ENCODE data around the gene TRPM1. TPM values are rescaled to one million over a fixed set of nuclear protein-coding genes. Genes with fewer than 3 reads are reported as not detected.

The TRPM1 gene
- total RNA-seq, 4 donors from 2014 or later = not detected

GRCh38 chr15:31021067-31021665 is 80.4 kb downstream of the TRPM1 start:
- no peak overlapping the region for H3K27ac ChIP-seq
- intact Hi-C loops (cut with DNase I; ENCODE audit: low total_unique reads) = no loop called here
- no peak for TF ChIP-seq POLR2A (IDR thresholded peaks at IDR 0.05)
- TF ChIP-seq CTCF (IDR thresholded peaks at IDR 0.05 in 4 of 5, conservative IDR thresholded peaks at IDR 0.05 in 1 of 5) = no peak
- H3K36me3 ChIP-seq = no peaks in the 10 kb centered on the region
- no peak overlapping the region for H3K4me3 ChIP-seq
- H3K27me3 ChIP-seq = no peaks in the 10 kb centered on the region
- DNase-seq = no peak
- no peak for ATAC-seq
- H3K9me3 ChIP-seq = no peaks in the 10 kb centered on the region
- H3K4me1 ChIP-seq = no peaks in the 10 kb centered on the region
- in situ Hi-C loops (cut with MboI; ENCODE audit: low sequenced_read_pairs in 4 of 4) = no loop called here

GRCh38 chr15:31020542-31020941 is 81.0 kb downstream of the TRPM1 start:
- no peaks in the 10 kb centered on the region for H3K9me3 ChIP-seq
- no peaks in the 10 kb centered on the region for H3K36me3 ChIP-seq
- H3K4me3 ChIP-seq = no peak overlapping the region
- H3K27me3 ChIP-seq = no peaks in the 10 kb centered on the region
- H3K27ac ChIP-seq = no peak overlapping the region
- intact Hi-C loops (cut with DNase I; ENCODE audit: low total_unique reads) (no loop called here), in situ Hi-C loops (cut with MboI; ENCODE audit: low sequenced_read_pairs in 4 of 4) (no loop called here)
- TF ChIP-seq CTCF (IDR thresholded peaks at IDR 0.05 in 4 of 5, conservative IDR thresholded peaks at IDR 0.05 in 1 of 5) (no peak), POLR2A (IDR thresholded peaks at IDR 0.05) (no peak)
- no peak for ATAC-seq
- H3K4me1 ChIP-seq = no peaks in the 10 kb centered on the region
- no peak for DNase-seq

GRCh38 chr15:31019986-31020385 is 81.5 kb downstream of the TRPM1 start:
- in situ Hi-C loops (cut with MboI; ENCODE audit: low sequenced_read_pairs in 4 of 4) (no loop called here), intact Hi-C loops (cut with DNase I; ENCODE audit: low total_unique reads) (no loop called here)
- no peaks in the 10 kb centered on the region for H3K27me3 ChIP-seq
- no peaks in the 10 kb centered on the region for H3K4me1 ChIP-seq
- no peaks in the 10 kb centered on the region for H3K36me3 ChIP-seq
- no peak overlapping the region for H3K4me3 ChIP-seq
- TF ChIP-seq POLR2A (IDR thresholded peaks at IDR 0.05) = no peak
- TF ChIP-seq CTCF (IDR thresholded peaks at IDR 0.05 in 4 of 5, conservative IDR thresholded peaks at IDR 0.05 in 1 of 5) = no peak
- DNase-seq = no peak
- no peak overlapping the region for H3K27ac ChIP-seq
- no peaks in the 10 kb centered on the region for H3K9me3 ChIP-seq
- no peak for ATAC-seq

GRCh38 chr15:31017311-31017710 is 84.2 kb downstream of the TRPM1 start:
- Histone ChIP-seq H3K9me3 (peaks cover 0 to 11% (median 0%) of the 10 kb centered on the region in 3 donors), H3K36me3 (no peaks in the 10 kb centered on the region), H3K27me3 (peaks cover 0 to 3% (median 0%) of the 10 kb centered on the region in 3 donors), H3K4me3 (no peak overlapping the region), H3K27ac (no peak overlapping the region), H3K4me1 (no peaks in the 10 kb centered on the region)
- TF ChIP-seq POLR2A (IDR thresholded peaks at IDR 0.05) = no peak
- TF ChIP-seq CTCF (IDR thresholded peaks at IDR 0.05 in 4 of 5, conservative IDR thresholded peaks at IDR 0.05 in 1 of 5) = no peak
- no peak for DNase-seq
- no peak for ATAC-seq
- intact Hi-C loops (cut with DNase I; ENCODE audit: low total_unique reads) (no loop called here), in situ Hi-C loops (cut with MboI; ENCODE audit: low sequenced_read_pairs in 4 of 4) (no loop called here)

- peaks cover 0 to 11% (median 0%) of the 10 kb centered on the region in 3 donors for H3K9me3 ChIP-seq
- no peak for TF ChIP-seq CTCF (IDR thresholded peaks at IDR 0.05 in 4 of 5, conservative IDR thresholded peaks at IDR 0.05 in 1 of 5)
- no peak for TF ChIP-seq POLR2A (IDR thresholded peaks at IDR 0.05)
- no peaks in the 10 kb centered on the region for H3K4me1 ChIP-seq
- no peak overlapping the region for H3K27ac ChIP-seq
- DNase-seq (no peak), ATAC-seq (no peak)
- peaks cover 0 to 3% (median 0%) of the 10 kb centered on the region in 3 donors for H3K27me3 ChIP-seq
- intact Hi-C loops (cut with DNase I; ENCODE audit: low total_unique reads) = no loop called here
- in situ Hi-C loops (cut with MboI; ENCODE audit: low sequenced_read_pairs in 4 of 4) = no loop called here
- no peaks in the 10 kb centered on the region for H3K36me3 ChIP-seq
- no peak overlapping the region for H3K4me3 ChIP-seq
Observed at GRCh38 chr15:31016446-31016915, 85.0 kb downstream of the TRPM1 start.

All from gastrocnemius medialis (tissue), 4 donors.